Peyer's patch (tissue), 4 donors: ENCODE measurements around the gene PPFIA3. TPM values are rescaled to one million over a fixed set of nuclear protein-coding genes. Genes with fewer than 3 reads are reported as not detected.

Source experiments
- DNase-seq, 3 donors: peaks; one replicate each; pipeline ENCODE4 v3.0.0-alpha.2; 2017 to 2019
- H3K27ac ChIP-seq, 4 donors: fragments of 200-600 bp; sonication (generic); one replicate each; pipeline ENCODE4 v1.5.1; 2016 to 2019
- H3K27me3 ChIP-seq, 2 donors: fragments of 200-600 bp; sonication (generic); one replicate each; pipeline ENCODE4 v1.5.1; 2019
- H3K36me3 ChIP-seq, 3 donors: fragments of 200-600 bp; sonication (generic); one replicate each; pipeline ENCODE4 v1.5.1; 2016 to 2019
- H3K4me1 ChIP-seq, 4 donors: fragments of 200-600 bp; sonication (generic); one replicate each; pipeline ENCODE4 v1.5.1; 2016 to 2019
- H3K4me3 ChIP-seq, 4 donors: fragments of 200-600 bp; sonication (generic); 1 replicate in 3 of 4; 2 replicates in 1 of 4; pipeline ENCODE4 v1.5.1; 2016 to 2019; ENCODE audit warnings: mild to moderate bottlenecking in 1 of 4
- H3K9me3 ChIP-seq, 4 donors: fragments of 200-600 bp; sonication (generic); one replicate each; pipeline ENCODE4 v1.5.1; 2016 to 2019; ENCODE audit warnings: mild to moderate bottlenecking in 1 of 4
- POLR2A ChIP-seq, 2 donors: fragments of 450-650 bp; IDR thresholded peaks; one replicate each; pipeline ENCODE4 v1.5.1; 2017; ENCODE audit warnings: antibody characterized with exemption in 2 of 2, mild to moderate bottlenecking in 2 of 2, moderate library complexity in 2 of 2
- total RNA-seq, 4 donors: library from RNA; depleted of rRNA; stranded (reverse); fragments of >200 nt; gene quantifications; one replicate each; pipeline ENCODE4 v1.1.0, GENCODE V29; 2016
- TF ChIP-seq, protein P1 (sequence below), 6 experiments: fragments of 450-650 bp in 4 of 6; fragments of 200-600 bp in 2 of 6; sonication (generic) in 1 of 6; IDR thresholded peaks; one replicate each; pipeline ENCODE4 v1.5.1; 2017 to 2019; ENCODE audit warnings: antibody characterized with exemption in 6 of 6, mild to moderate bottlenecking in 3 of 6, moderate library complexity in 1 of 6

Gene PPFIA3
- total RNA-seq, 4 donors from 2014 or later: 12.7 to 24.8 (median 16.4) TPM

DNA sequence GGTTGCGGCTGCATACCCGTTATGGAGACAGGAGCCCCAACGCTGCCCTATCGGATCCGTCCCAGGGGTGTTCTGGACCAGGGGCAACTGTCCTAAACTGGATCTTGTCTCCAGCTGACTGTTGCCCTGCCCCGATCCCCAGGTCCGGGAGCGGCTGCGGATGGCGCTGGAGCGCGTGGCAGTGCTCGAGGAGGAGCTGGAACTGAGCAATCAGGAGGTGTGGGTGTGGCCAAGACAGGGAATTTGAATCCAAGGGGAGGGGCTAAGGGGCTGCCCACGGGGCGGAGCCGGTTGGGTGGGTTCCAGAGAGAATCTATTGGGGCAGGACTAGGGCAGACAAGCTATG, 9.9 kb downstream of the PPFIA3 start:
- H3K27me3 ChIP-seq: no peaks in the 10 kb centered on the region
- TF ChIP-seq POLR2A (IDR thresholded peaks at IDR 0.05): no peak
- TF ChIP-seq, protein P1, sequence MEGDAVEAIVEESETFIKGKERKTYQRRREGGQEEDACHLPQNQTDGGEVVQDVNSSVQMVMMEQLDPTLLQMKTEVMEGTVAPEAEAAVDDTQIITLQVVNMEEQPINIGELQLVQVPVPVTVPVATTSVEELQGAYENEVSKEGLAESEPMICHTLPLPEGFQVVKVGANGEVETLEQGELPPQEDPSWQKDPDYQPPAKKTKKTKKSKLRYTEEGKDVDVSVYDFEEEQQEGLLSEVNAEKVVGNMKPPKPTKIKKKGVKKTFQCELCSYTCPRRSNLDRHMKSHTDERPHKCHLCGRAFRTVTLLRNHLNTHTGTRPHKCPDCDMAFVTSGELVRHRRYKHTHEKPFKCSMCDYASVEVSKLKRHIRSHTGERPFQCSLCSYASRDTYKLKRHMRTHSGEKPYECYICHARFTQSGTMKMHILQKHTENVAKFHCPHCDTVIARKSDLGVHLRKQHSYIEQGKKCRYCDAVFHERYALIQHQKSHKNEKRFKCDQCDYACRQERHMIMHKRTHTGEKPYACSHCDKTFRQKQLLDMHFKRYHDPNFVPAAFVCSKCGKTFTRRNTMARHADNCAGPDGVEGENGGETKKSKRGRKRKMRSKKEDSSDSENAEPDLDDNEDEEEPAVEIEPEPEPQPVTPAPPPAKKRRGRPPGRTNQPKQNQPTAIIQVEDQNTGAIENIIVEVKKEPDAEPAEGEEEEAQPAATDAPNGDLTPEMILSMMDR (IDR thresholded peaks at IDR 0.05): no peak
- peaks cover 0 to 33% (median 5%) of the 10 kb centered on the region in 4 donors for H3K4me1 ChIP-seq
- H3K36me3 ChIP-seq: no peaks in the 10 kb centered on the region
- no peaks in the 10 kb centered on the region for H3K9me3 ChIP-seq
- H3K4me3 ChIP-seq: no peak overlapping the region
- no peak overlapping the region for H3K27ac ChIP-seq
- no peak for DNase-seq

DNA sequence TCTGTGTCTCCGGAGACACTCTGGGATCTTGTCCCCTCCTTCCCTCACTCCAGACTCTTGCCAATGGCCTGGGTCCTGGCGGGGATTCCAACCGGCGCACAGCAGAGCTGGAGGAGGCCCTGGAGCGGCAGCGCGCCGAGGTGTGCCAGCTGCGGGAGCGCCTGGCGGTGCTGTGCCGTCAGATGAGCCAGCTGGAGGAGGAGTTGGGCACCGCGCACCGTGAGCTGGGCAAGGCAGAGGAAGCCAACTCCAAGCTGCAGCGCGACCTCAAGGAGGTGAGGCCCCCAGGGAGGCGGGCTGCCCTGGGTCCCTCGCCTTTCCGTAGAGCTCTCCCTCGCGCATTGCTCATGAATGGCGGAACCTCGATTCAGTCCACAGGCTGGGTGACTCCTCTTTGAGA, 11.0 kb downstream of the PPFIA3 start:
- H3K36me3 ChIP-seq: no peaks in the 10 kb centered on the region
- peaks cover 0 to 35% (median 5%) of the 10 kb centered on the region in 4 donors for H3K4me1 ChIP-seq
- no peaks in the 10 kb centered on the region for H3K27me3 ChIP-seq
- no peaks in the 10 kb centered on the region for H3K9me3 ChIP-seq
- H3K4me3 ChIP-seq: no peak overlapping the region
- H3K27ac ChIP-seq: no peak overlapping the region
- DNase-seq: no peak
- no peak for TF ChIP-seq POLR2A (IDR thresholded peaks at IDR 0.05)

DNA sequence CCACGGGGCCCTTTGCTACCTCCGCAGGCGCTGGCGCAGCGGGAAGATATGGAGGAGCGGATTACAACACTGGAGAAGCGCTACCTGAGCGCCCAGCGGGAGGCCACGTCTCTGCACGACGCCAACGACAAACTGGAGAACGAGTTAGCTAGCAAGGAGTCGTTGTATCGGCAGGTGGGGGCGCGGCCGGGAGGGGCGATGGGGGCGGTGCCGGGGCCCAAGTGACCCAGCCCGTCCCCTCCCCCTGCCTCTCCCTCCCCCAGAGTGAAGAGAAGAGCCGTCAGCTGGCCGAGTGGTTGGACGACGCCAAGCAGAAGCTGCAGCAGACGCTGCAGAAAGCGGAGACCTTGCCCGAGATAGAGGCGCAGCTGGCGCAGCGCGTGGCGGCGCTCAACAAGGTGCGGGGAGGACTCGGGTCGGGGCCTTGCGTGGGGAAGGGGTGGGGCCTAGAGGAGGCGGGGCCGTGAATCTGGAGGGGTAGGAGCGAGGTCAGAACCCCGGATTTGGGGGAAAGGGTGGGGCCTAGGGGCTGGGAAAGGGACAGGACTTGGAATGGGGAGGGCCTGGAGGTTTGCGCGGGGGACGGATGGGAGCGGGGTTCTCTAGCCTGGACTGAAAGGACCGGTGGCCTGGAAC, 13.7 kb downstream of the PPFIA3 start:
- Histone ChIP-seq H3K36me3 (no peaks in the 10 kb centered on the region), H3K27me3 (no peaks in the 10 kb centered on the region), H3K27ac (peak overlapping the region in 2 of 4 donors; percentile 69 to 74), H3K4me1 (peaks cover 0 to 29% (median 0%) of the 10 kb centered on the region in 4 donors), H3K9me3 (no peaks in the 10 kb centered on the region), H3K4me3 (peak overlapping the region in 3 of 4 donors; percentile 2 to 45 (median 41))
- TF ChIP-seq POLR2A (IDR thresholded peaks at IDR 0.05): no peak
- TF ChIP-seq, protein P1 (IDR thresholded peaks at IDR 0.05): no peak
- DNase-seq: peak in 1 of 3 donors; percentile 72

DNA sequence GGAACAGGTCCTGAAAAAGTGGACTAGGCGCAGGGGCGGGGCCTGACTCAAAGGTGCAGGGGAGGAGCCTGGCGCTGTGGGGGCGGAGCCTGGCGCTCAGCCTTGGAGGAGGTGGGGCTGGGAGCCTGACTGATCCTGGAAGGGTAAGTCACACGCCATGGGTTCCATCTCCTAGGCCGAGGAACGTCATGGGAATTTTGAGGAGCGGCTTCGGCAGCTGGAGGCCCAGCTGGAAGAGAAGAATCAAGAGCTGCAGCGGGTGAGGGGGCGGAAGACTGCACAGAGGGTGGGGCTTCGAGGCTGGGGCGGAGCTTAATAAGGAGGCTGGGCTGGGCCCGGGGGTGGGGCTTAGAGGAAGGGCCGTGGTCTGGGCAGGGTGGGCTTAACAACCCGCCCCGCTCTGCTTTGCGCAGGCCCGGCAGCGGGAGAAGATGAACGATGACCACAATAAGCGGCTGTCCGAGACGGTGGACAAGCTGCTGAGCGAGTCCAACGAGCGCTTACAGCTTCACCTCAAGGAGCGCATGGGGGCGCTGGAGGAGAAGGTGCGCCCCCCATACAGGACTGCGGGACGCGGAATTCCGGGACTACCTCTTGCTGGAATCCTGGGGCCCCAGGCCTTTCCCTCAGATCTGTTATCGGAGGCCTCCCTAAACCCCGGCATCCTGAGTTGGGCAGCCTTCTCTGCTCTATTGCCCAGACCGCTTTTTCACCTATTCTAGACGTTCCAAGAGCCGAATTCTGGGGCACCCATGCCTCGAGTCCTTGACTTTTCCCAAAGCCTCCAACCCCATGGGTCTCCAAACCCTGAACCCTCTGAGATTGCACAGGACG, 14.5 kb downstream of the PPFIA3 start:
- Histone ChIP-seq H3K36me3 (no peaks in the 10 kb centered on the region), H3K27me3 (no peaks in the 10 kb centered on the region), H3K4me3 (peak overlapping the region in 3 of 4 donors; percentile 2 to 45 (median 41)), H3K4me1 (peaks cover 0 to 23% (median 0%) of the 10 kb centered on the region in 4 donors), H3K27ac (peak overlapping the region in 2 of 4 donors; percentile 69 to 74), H3K9me3 (no peaks in the 10 kb centered on the region)
- peak; percentile 37 to 92 (median 88) for DNase-seq
- TF ChIP-seq, protein P1 (IDR thresholded peaks at IDR 0.05): no peak
- no peak for TF ChIP-seq POLR2A (IDR thresholded peaks at IDR 0.05)

DNA sequence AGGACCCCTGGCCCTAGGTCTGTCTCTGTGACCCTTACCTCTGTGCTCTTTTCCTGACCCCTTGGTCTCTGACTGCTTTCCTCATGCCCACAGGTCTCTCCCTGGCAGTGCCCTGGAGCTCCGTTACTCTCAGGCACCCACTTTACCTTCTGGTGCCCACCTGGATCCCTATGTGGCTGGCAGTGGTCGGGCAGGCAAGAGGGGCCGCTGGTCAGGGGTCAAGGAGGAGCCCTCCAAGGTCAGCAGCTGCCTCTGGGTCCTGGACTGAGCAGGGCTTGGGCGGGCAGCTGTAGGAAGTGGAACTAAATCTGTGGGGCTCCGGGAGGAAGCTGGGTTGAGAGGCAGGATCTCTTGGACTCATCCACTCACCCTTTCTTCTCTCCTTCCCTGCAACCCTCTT, 16.3 kb downstream of the PPFIA3 start:
- no peaks in the 10 kb centered on the region for H3K27me3 ChIP-seq
- peaks cover 0 to 23% (median 0%) of the 10 kb centered on the region in 4 donors for H3K4me1 ChIP-seq
- no peak for DNase-seq
- H3K4me3 ChIP-seq: no peak overlapping the region
- H3K27ac ChIP-seq: peak overlapping the region in 2 of 4 donors; percentile 59 to 76
- H3K36me3 ChIP-seq: no peaks in the 10 kb centered on the region
- TF ChIP-seq, protein P1 (IDR thresholded peaks at IDR 0.05): no peak
- no peaks in the 10 kb centered on the region for H3K9me3 ChIP-seq

DNA sequence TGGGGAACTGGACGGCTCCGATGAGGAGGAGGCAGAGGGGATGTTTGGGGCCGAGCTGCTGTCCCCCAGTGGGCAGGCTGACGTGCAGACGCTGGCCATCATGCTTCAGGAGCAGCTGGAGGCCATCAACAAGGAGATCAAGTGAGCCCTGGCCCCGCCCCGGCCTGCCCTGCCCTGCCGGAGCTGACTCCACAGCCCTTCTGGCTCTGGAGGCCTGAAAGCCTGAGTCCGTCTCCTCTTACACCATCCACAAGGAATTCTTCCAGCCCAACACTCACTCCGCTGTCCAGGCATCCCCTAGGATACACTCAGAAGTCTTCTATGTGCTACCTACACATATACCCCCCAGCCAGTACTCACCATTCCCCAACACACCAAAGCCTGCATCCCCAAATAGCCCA, 17.4 kb downstream of the PPFIA3 start:
- Histone ChIP-seq H3K4me3 (no peak overlapping the region), H3K27ac (peak overlapping the region in 3 of 4 donors; percentile 17 to 76 (median 59)), H3K4me1 (peaks cover 0 to 23% (median 0%) of the 10 kb centered on the region in 4 donors), H3K9me3 (no peaks in the 10 kb centered on the region), H3K36me3 (no peaks in the 10 kb centered on the region), H3K27me3 (no peaks in the 10 kb centered on the region)
- peak in 1 of 3 donors; percentile 78 for DNase-seq
- TF ChIP-seq, protein P1 (IDR thresholded peaks at IDR 0.05): no peak
- TF ChIP-seq POLR2A (IDR thresholded peaks at IDR 0.05): no peak
